Sigmoid colon (tissue), 4 donors: ENCODE data around the gene SETDB2.

Source experiments
- POLR2A ChIP-seq, 2 donors: fragments of 450-650 bp; IDR thresholded peaks; one replicate each; pipeline ENCODE4 v1.6.1; 2016; ENCODE audit warnings: antibody characterized with exemption in 2 of 2, mild to moderate bottlenecking in 2 of 2, moderate library complexity in 2 of 2
- POLR2AphosphoS5 ChIP-seq, 4 donors: sonication (generic); formaldehyde crosslinking; IDR thresholded peaks; one replicate each; pipeline ENCODE4 v1.6.1; 2017; ENCODE audit warnings: antibody characterized with exemption in 4 of 4
- TF ChIP-seq, protein P1 (sequence below), 4 experiments: fragments of 450-650 bp in 3 of 4; fragments of 200-600 bp in 1 of 4; IDR thresholded peaks; one replicate each; pipeline ENCODE4 v1.5.1; 2016 to 2019; ENCODE audit warnings: antibody characterized with exemption in 4 of 4, mild to moderate bottlenecking in 3 of 4, moderate library complexity in 2 of 4

GRCh38 chr13:49533591-49534269 lies 89.7 kb downstream of the SETDB2 start:
- TF ChIP-seq, protein P1, sequence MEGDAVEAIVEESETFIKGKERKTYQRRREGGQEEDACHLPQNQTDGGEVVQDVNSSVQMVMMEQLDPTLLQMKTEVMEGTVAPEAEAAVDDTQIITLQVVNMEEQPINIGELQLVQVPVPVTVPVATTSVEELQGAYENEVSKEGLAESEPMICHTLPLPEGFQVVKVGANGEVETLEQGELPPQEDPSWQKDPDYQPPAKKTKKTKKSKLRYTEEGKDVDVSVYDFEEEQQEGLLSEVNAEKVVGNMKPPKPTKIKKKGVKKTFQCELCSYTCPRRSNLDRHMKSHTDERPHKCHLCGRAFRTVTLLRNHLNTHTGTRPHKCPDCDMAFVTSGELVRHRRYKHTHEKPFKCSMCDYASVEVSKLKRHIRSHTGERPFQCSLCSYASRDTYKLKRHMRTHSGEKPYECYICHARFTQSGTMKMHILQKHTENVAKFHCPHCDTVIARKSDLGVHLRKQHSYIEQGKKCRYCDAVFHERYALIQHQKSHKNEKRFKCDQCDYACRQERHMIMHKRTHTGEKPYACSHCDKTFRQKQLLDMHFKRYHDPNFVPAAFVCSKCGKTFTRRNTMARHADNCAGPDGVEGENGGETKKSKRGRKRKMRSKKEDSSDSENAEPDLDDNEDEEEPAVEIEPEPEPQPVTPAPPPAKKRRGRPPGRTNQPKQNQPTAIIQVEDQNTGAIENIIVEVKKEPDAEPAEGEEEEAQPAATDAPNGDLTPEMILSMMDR (IDR thresholded peaks at IDR 0.05) = no peak
- TF ChIP-seq POLR2AphosphoS5 (IDR thresholded peaks at IDR 0.05) = no peak
- TF ChIP-seq POLR2A (IDR thresholded peaks at IDR 0.05) = no peak
